DMS53 (cell line): ENCODE measurements around the gene KCNMA1.

ENCODE experiments used
- DNase-seq: peaks from one replicate; lab custom pipeline; 2025; lab: John Stamatoyannopoulos, UW

The KCNMA1 gene

DNA sequence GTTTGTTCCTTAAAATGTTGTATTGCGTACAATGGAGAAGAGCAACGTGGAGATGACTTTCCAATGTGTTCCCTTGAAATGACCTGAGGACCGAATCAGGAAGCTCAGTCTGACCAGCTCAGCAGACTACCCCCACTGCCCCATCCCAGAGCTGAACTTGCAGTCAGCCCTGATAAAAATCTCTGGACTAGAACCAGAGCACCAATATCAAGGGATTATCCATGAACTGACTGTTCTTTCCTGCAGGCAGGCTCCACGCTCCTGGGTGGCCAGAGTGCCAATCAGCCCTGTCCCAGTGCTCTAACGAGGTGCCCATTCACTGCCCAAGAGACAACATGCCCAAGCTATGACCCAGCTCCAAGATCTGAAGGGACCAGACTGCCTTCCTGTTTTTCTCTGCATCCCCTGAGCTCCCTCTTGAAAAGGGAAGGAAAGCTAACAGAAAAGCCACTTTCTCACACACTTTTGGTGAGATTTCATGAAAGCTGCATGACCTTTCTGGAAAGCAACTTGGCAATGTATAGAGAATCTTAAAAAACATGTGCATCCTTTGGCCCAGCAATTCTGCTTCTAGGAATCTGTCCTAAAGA is 130.2 kb downstream of the KCNMA1 start:
- no peak for DNase-seq

DNA sequence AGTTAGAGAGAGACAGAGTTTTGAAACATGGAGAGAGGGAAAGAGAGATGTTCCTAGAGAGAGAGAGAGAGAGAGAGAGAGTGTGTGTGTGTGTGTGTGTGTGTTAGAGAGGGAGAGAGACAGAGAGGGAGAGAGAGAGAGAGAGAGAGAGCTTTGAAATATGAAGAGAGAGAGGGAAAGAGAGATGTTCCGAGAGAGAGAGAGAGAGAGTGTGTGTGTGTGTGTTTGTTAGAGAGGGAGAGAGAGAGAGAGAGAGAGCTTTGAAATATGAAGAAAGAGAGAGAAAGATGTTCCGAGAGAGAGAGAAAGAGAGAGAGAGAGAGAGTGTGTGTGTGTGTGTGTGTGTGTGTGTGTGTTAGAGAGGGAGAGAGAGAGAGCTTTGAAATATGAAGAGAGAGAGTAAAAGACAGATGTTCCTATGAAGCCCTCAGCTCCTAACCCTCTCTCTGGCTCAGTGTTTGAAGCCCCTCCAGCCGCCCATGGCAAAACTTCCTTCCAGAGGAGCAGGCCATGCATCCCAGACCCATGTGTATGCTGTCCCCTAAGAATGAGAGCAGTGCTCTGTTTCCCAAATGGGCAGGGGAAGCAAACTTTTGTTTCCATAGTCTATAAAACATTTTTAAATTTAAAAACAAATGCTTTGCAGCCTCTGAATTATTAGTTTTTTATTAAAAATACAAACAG is 130.9 kb downstream of the KCNMA1 start:
- peak; percentile 25 for DNase-seq

DNA sequence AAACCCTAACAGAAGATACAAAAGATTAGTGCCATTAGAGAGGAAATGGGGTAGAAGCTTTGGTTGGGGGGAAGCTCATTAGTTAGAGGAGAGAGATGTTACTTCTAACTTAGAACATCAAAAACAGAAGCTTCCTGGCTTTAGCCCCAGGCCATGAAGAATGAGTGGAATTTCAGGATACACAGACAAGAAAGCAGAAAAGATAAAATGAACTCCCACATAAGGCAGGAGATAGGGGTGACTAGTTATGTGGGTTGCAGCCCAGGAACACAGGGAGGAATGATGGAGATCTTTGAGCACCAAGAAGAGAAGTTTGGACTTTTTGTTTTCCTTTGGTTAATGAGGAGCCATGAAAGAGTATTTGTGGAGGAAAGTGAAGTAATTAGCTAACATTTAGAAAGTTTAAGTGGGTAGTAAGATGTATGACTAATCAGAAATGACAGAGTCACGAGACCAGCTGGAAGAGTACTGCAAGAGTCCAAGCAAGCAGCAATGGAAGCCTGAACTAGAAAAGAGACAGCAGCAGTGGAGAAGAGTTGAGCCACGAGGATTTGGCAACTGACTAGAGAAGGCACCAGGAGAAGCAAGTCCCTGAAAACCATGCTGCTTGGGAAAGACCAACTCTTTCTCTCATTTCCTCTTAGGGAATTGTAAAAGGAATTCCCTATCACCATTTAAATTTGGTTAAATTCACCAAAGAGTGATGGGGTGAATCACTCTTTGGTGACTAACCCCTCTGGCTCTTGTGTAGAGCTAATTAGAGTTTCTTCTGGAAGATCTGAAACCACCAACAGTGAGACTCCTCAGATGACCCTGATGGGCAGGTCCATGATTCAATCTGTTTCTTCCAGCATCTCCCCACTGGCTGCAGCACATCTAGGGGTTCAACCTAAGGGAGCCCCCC is 131.9 kb downstream of the KCNMA1 start:
- peak; percentile 46 for DNase-seq

DNA sequence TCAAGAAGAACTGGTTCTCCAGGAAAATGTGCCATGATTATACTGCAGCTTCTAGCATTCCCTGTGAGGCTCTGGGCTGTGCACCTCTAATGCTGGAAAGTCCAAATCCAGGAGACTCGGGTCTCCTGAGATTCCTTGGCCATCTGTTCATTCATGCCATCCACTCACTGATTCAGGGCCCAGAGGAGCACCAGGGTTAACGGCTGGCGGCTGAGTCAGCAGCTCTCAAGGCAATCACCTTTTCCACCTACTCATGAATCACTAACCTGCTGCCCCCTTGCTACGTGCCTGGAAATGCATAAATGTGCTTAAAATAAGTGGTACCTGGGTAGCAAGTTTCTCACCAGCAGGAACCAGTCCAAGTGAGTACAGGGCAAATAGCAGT is 132.7 kb downstream of the KCNMA1 start:
- peak; percentile 84 for DNase-seq

DNA sequence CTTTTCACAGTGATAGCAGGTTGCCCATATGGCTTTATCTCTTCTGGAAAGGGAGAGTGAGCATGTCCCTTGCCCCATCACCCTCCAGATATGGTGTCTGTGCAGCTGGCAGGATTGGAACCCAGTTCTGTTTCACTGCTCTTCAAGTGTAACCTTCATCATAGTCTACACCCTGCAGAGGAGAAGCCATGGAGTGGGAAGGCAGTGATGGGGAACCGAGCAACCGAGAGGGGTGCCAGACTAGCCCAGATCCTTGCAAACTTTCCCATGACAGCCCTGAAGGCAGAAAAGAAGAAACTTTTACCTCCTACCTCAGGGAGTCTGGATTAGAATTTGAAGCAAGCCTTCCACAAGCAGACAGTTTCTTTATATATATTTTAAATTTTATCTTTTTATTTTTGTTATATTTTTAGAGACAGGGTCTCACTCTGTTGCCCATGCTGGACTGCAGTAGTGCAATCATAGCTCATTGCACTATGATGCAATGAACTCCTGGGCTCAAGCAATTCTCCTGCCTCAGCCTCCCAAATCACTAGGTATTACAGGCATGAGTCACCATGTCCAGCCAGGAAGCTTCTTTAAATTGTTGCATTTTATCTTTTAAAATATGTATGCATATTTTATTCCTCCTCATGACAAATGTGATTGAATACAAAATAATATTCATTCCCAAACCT is 133.3 kb downstream of the KCNMA1 start:
- no peak for DNase-seq

DNA sequence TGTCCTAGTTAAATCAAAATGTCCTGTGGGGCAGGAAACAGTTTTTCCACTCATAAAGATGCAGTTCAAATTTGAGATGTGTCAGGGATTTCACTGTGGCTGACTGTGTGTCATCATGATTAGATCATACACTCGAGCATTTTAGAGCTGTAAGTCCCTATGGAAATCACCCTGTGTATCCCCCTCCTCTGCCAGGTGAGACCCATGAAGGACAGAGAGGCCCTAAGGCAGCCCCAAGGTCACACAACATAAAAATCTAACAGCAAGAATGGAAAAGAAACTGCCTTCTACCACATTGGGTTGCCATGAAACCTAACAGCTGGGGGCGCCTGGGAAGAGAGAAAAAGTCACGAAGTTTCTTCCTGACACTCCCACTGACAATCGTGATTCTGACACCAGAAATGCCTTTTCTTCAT is 135.8 kb downstream of the KCNMA1 start:
- no peak for DNase-seq

DNA sequence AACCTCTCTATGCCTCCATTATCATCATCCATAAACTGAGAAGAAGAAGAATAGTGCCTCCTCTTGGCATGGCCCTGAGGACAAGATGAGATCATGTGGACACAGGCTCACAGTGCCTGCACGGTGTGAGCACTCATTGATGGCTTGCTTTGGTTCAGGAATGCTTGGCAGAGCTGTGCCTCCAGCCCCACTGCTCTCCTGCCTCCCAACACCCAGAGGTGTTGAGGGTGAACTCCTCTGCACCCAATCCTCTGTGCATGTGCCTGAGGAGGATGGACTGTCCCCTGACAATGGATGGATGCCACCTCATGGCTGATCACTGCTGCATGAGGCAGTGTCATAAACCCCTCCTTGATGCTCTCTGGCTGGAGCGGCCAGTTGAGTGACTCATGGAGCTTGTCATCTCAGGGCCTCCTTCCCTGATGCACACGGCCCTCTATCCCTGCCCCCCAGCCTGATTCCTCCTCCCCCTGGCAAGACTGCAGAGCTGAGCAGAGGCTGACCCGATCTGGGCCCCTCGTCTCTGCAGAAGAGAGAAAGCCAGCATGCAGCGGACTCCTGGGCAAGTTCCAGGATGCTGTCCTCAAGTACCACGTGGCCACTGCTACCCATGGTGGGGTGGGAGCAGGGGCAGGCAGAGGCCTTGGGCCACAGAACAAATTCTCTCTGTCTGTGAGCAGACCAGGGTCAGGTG is 136.3 kb downstream of the KCNMA1 start:
- peak; percentile 22 for DNase-seq

DNA sequence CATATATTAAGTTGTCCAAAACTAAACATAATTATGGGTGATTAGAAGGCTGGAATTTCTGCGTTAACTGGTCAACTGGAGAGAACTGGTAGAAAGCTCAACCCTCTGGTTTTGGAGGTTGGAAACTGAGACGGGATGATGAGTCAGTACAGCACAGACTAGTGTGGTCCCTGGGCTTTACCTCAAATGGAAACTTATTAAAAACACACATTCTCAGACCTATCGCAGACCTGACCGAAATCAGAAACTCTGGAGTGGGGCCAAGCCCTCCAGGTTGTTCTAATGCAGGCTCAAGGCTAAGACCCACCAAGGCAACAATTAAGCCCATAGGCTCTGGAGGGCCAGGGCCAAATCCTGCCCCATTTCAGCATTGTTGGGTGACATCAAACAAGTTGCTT is 136.9 kb downstream of the KCNMA1 start:
- no peak for DNase-seq

DNA sequence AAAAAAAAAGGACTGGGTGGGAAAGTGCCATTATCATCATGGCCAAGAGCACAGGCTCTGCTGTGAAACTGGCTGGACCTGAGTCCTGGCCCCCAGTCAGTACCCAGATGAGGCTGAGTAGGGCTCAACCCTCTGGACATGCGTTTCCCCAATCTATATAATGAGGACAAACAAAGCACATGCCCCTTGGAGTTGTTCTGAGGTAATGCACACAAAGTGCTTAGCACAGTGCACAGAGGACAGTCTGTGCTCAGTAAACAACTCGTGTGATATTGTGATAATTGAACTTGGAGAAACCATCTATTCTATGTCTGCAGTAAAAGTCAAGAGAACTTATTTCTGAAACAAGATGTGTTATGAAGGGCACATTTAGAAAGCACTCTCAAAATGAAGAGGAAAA is 138.8 kb downstream of the KCNMA1 start:
- DNase-seq, result peak; percentile 55

DNA sequence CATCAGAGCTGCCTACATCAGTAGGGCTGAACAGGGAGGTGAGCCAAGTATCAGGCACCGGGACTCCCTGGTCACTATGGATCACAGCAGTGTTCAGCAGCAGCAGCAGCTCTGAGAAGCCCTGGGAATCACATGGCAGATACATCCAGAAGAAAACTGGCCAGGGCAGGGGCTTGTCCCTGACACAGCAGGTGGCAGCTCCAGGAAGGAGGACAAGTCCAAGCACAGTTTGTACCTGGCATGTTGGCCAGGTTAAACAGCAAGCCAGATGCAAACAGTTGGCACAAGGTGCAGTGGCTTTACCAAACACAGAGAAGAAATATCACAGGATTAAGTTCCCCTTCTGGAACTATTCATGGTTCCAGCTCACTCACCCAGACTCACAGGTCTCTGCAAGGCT is 139.4 kb downstream of the KCNMA1 start:
- DNase-seq, result peak; percentile 65

DNA sequence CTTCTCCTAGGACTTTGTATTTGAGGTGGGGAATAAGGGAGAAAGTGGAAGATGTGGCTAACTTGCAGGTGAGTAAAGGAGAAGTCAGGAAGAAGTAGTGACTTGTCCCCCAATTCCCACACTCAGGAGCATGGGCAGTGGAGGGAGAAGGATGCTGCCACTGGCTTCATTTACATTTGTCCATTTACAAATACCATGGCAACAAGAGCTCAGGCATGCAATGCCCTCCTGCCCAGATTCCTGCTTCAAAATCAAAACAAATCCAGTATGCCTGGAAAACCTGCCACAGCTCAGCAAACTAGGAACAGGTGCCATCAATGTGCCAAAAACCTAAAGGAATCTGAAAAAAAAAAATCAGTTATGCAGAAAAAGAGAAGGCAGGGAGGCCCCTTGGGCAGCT is 139.9 kb downstream of the KCNMA1 start:
- DNase-seq, result peak; percentile 67

DNA sequence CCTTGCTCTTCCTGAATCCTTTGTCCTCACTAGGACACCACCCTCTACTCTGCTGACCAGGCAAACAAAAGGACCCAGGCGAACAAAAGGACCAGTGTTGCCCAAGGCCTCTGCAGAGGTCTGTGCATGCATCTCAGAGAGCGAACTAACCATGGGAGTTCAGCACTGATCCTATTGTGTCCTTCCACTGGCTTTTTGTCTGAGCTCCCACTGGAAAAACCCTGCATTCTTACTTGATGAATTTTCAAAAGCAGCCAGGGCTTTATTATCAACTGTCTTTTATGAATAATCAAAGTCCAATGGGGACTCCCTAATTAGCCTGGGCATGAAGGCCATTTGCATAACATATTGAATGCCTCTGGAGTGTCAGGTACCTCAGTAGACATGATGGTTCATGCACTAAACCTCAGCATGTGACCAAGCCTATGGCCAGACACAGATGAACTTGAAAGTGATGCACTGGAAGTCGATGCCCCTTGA is 140.6 kb downstream of the KCNMA1 start:
- peak; percentile 66 for DNase-seq

DNA sequence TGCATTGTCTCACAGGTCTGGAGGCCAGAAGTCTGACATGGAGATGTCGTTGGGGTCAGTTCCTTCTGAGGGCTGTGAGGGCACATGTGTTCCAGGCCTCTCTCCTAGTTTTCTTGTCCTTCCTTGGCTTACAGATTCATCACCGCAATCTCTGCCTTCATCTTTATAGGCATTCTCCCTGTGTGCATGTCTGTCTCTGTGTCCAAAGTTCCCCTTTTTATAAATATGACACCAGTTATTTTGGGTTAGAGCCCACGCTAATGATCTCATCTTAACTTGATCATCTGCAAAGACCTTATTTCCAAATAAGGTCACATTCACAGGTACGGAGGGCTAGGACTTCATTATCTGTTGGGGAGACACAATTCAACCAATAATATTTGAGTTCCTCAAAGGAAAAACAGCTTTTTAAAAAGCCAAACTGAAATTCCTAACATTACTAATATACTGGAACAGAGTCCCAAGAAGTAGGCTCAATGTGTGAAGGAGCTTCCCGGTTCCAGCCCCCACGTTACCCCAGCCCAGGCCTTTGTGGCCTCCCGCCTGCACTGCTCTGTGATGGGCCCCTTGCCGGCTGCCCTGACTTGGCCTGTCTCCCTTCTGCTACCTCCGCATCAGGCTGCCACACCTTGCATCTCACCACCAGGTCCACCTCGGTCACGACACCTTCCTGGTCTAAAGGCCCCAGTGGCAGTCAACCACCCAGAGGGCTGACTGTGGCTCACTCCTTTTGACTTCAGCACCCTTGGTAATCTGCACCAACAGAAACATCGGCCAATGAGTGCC is 142.7 kb downstream of the KCNMA1 start:
- DNase-seq, result no peak

DNA sequence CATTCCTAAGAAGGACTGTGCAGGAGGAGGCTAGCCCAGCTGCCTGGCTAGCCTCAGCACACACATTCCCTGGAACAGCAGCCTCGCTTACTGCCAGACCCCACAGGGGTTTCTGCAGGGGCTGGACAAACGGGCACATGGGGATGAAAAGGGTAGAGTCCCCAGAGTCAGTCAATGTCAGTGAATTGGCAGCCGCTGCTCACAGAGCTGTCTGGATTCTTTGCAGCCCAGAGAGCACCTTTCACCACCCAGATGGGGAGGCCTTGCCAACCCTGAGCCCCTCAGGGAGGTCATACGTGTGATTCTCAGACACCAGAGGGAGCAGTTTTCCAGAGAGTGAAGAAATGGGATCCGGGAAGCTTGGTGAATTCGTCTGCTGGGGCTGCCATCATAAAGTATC is 143.3 kb downstream of the KCNMA1 start:
- DNase-seq, result peak; percentile 44

DNA sequence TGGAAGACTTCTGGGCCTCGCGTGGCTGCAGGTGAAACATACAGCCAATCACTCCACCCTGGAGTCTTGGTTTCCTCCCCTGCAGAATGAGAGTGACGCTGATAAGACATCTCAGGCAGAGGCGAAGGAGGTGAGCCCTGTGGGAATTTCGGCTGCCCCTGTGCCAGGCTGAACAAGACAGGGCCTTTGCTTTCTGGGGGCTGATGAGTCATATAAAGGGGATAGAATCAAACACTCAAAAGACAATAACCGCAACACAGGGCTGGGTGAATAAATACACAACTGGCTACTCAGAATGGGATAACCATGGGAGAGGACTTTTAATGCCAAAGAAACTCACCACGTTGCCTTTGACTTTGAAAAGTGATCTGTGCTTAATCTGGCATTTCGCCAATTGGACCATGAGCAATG is 143.8 kb downstream of the KCNMA1 start:
- DNase-seq, result no peak

DNA sequence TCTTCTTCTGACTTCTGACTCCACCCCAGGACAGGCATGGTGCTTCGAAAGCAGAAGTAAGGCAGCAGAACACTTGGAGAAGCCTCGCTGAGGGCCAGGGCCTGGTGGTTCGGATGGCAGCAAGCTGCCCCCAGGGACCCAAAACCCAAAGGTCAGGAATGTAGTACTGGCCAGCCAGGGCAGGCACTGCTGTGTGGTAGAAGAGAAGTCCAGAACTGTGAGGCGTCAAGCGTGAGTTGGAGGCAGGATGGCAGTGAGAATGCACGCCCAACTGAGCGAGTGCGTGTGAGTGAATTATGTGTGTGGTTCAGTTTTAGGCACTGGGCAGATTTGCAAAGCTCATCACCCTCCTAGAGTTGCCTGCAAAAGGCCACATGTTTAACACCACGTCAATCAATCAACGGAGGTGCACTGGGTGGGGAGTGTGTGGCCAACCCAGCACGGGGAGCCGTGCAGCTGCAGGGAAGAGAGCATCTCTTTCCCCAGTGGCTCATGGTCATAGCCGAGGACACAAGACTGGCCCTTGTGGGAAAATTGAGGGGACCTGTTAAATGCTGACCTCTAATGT is 144.3 kb downstream of the KCNMA1 start:
- DNase-seq, result no peak

DNA sequence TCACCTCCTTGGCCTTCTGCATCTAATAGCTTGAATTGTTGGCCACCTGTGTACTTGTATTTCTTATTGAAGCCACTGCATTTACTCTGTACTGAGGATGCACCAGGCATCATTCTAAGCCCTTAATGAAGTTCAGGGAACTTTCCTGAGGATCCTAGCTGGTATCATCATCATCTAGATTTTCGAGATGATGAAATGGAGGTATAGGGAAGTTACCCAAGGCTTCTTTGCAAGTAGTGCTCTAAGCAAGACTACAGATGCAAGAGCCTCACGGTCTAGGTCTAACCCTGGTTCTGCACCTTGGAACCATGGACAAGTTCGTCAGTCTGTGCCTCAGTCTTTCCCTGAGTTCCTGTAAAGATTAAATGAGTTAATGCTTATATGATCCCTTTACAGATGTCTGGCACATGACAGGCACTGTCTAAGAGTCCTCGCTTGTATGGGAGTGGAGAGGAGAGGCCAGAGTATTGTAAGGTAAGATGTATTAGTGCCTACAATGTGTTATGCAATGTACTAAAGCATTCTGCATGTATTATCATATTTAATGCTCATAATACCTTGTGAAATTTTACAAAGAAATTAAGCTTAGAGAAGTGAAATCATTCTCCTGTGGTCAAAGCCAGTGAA is 145.1 kb downstream of the KCNMA1 start:
- DNase-seq, result no peak

DNA sequence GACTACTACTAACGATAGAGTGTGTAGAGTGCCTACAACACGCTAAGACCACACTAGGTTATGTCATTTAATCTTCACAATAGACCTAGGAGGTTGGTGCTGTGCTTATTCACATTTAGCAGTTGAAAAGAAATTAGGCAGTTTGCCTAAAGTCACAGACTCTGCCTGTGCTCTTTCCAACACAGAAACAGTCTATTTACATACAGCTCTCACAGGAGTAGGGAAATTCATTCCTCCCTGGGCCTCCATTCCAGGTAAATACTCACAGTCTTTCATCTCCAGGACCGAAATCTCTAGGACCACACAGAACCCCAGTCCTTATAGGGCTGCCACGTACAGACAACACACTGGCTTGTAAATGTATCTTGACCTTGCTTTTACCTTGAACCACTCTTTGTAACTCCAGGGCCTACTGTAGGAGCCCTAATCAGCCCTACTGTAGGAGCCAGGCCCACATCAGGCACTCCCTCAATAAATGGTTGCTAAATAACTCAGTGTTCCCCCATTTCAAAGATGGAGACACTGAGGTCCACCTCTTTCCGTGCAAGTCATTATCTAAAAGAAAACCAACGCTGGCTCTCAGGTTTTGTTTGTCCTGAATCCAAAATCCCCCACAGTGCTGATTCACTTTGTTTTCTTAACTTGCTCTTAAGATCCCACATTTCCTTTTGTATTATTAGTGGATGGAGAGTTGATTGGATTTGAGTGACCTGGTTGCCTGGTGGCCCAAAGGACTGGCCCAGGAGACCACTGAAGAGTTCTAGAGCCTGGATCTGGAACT is 146.9 kb downstream of the KCNMA1 start:
- DNase-seq, result no peak

DNA sequence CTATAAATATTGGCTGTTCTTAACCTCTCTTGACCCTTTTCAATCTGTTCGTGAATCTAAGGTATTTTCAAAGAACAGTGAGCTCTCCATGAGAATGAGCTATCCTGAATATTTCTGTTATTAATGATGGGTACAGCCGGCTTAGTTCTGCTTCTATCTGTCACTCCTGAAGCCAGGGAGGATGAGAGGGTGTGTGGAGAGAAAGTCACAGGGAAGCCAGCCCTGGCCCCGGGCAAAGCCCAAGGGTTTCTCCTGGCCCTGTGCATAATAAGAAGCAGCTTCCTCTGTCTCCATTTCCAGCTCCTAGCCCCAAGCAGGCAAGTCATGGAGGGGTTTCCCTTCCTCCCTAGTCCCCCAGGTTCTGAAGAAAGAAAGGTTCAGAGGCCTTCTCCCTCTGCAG is 151.1 kb downstream of the KCNMA1 start:
- no peak for DNase-seq
